ENCODE data around the gene HDAC3.

Gene HDAC3

DNA sequence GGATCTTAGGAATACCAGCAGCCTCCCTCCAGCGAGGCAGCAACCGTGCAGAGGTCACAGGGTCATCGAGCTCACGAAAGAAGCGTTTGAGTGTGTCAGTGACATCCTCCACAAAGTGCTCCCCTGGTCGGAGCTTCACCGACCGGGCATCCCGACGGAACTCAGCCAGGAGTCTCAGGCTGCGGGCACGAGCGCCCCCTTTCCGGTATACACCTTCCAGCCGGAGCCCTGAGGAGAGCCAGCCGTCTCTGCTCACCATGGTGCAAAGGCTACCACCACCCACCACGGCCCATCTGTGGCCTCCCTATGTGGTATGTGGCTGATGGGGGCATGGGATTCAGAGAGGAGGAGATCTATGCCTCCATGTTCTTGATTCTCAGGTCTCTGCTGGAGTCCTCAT is 25.4 kb upstream of the HDAC3 start:
- FAIRE-seq (no peak), DNase-seq (ENCODE audit: insufficient read length, low spot score) (no peak)

DNA sequence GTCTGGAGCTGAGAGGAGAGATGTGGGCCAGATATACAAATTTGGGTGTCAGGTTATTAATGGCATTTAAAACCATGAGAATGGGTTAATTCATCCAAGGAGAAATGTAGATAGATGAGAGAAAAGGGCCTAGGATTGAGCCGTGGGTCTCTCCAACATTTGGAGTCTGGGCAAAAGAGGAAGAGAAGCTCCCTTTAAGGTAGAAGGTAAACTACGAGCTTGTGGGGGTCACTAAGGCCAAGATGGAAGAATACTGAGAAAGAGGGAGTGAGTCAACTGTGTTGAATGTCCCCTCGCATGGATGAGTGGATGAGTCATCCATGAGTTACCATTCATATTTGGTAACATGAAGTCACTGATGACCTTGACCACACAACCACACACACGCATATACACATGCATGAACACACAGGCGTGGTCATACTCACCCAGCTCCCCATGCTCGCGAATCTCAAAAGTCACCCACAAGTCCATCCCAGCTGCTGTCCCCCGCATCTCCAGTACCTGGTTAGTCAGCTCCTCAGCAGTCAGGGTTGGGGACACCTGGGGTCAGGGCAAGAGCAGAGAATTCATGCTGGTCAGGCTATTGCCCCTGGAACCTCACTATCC is 21.4 kb upstream of the HDAC3 start:
- DNase-seq (ENCODE audit: insufficient read length, low spot score), result no peak
- no peak for FAIRE-seq

DNA sequence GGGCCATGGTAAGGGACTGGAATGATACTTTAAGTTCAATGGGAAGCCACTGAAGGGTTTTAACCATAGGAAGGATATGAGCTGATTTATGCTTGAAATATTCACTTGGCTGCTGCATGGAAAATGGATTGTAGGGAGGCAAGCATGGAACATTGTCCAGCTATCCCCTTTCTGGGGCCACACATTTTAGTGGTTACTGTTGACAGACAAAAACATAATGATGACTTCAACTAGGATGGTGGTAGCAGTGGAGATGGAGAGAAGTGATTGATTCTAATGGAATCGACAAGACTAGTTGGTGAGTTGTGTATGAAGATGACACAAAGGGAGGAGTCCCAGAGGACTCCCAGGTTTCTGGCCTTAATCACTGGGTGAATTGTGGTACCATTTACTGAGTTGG is 20.8 kb upstream of the HDAC3 start:
- FAIRE-seq, result no peak
- DNase-seq (ENCODE audit: insufficient read length, low spot score), result no peak

DNA sequence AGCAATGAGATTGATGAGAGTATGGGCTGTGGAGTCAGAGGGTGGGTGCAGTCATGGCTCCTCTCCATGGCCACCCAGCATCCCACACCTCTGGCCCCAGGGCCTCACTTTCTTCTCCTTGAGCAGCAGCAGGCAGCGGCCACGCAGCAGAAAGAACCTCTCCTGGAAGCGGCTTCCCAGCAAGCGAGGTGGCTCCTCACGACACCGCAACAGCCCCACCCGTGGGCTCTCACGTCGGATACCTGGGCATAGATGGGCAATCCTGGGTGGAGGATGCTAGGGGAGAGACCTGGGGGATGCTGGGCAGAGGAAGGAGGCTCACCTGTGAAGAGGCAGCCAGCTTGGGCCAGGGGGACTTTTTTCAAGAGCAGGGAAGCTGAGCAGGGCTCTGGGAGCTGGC is 19.7 kb upstream of the HDAC3 start:
- no peak for FAIRE-seq
- no peak for DNase-seq (ENCODE audit: insufficient read length, low spot score)

DNA sequence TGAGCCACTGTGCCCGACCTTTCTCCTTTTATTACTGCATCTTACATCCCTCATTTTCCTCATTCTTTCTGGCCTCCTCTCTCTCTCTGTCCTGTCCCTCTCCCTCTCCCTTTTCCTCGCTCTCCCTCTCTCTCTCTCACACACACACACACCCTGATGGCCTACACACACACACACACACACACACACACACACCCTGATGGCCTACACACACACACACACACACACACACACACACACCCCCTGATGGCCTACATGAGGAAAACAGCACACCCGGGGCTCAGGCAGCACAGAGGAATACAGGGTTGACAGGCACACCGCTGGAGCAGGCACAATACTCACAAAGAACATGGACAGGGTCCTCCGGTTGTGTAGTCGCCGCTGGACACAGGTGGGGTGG is 18.4 kb upstream of the HDAC3 start:
- no peak for DNase-seq (ENCODE audit: insufficient read length, low spot score)
- no peak for FAIRE-seq

DNA sequence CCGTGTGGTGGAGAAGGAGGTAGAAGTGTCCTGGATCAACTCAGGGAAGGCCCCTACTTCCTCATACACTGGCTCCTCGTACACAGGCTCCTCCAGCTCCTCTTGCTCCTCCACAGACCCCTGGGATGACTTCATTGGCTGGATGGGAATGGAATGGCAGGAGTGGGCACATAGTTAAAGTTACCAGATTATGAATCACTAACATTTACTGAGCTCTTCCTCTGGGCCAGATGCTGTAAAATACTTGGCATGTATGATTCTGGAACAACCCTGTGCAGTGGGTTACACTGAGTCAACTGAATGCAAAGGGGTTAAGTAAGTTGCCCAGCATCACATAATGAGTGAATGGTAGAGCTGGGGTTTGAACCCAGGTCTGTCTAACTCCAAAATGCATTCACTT is 17.6 kb upstream of the HDAC3 start:
- no peak for DNase-seq (ENCODE audit: insufficient read length, low spot score)
- no peak for FAIRE-seq

DNA sequence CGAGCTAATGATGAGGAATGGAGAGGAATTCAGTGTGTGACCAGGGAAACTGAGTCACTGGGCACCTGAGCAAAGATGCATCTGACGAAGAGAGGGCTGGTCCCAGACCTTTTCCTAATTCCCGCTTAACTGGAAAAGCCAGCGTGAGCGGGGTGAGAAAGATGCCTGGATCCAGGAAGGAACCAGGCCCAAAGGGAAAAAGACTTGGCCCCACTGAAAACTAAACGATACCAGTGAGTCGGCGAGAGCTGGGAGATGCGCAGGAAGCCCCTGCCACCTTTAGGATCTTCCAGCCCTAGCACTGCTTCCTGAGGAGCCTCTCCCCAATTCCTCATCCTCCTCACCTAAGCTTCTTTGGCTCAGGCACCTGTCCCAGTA is 15.1 kb upstream of the HDAC3 start:
- FAIRE-seq (no peak), DNase-seq (ENCODE audit: insufficient read length, low spot score) (no peak)

DNA sequence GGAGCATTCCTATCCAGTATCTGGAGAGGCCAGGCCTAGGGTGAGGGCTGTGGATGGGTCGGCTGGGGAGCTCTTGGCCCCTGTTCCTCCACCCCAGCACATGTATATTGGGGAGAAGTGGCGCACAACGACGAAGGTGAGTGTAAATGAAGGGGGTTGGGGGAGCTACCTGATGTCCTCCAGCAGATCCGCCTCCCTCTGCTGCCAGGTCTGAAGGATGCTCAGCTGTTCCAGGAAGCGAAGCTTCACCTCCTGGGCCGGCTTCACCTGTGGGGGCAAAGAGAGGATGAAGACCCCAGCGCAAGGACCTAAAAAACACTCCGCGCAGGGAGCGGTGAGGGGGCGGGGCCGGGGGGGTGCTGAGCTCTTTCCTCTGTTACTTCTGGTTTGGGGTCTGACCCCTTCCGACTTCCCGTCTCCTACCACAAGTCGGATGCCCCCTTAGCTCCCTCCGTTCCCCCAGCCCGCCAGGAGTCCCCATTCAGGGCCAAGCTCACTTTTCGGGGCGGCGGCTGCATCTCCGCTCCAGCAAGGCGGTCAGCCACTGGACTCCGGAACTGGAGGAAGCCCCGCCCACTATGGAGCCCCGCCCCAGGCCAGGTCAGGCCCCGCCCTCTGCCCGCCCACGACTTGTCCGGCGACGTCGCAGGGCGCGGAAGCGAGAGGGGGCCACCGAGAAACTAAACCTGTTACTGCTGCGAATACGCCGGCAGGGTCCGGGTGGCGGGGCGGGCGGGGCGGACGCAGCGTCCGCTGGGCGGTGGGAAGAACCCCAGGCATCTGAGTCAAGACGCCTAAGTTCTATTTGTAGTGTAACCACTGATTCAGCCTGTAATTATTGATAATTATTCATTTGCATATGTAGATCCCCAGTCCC is 14.4 kb upstream of the HDAC3 start, which contains the start of gene FCHSD1:
FCHSD1 (minus strand) TSS at position 568 of the 877 bp plus-strand sequence; CDS start at position 518, 50 bp downstream.
- FAIRE-seq (peak; percentile 87), DNase-seq (ENCODE audit: insufficient read length, low spot score) (peak; percentile 99)

DNA sequence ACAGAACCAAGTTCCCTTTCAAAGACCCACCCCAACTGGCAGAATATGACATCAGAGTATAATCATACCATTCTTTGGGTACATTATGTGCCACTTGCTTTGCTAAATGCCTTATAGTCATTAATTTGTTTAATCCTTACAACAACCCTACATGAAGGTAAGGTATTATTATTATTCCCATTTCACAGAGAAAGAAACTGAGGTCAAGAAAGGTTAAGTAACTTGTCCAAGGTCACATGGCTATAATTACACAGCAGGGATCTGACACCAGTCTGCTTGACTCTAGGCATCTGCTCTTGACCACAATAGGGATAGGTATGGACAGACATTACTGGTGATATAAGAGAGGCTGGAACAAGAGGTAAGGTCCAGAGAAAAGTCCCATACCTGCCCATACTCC is 13.3 kb upstream of the HDAC3 start:
- DNase-seq (ENCODE audit: insufficient read length, low spot score), result no peak
- no peak for FAIRE-seq

DNA sequence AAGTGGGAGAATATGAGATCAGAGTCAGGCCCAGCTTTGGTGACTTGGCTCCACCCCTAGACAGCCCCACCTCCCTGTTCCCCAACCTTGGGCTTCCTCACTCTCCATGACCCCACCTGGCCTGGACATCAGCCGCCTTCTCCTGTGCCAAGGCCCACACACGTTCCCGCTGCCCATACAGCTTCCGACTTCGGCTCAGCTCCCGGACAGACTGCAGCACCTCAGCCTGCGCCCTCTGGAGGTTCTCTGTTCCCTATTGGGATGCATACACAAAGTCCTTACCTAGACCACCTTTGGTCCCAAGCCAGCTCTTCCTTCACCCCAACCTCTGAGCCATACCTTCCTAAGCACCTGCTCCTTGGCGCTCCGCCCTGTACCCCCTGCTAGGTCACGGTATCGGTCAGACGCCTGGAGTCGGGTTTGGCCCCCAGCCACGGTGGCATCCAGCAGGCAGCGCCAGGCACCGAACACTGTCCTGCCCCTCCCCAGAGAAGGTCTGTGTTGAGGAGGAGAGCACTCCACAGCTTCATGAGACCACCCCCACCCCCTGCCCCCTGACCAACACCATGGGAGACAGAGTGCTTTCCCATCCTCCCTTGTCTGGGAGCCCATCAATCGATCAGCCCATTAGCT is 12.5 kb upstream of the HDAC3 start:
- FAIRE-seq (no peak), DNase-seq (ENCODE audit: insufficient read length, low spot score) (no peak)

DNA sequence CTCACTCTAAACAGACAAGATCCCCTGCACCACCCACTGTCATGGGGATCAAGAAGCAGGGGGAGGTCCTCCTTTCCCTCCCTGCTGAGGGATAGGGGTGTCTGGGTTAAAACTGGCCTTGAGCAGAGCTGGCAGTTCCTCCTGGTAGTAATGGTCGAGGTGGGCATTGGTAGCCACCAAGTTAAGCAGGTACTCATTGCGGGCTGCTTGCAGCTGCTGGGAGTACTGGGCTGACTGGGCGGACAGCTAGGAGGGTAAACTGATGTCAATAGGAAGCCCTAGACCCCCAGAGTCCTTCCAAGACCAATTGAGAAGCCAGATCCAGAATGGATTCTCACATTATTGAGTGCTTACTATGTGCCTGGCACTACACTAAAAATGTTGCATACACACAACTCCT is 11.2 kb upstream of the HDAC3 start:
- no peak for DNase-seq (ENCODE audit: insufficient read length, low spot score)
- no peak for FAIRE-seq

DNA sequence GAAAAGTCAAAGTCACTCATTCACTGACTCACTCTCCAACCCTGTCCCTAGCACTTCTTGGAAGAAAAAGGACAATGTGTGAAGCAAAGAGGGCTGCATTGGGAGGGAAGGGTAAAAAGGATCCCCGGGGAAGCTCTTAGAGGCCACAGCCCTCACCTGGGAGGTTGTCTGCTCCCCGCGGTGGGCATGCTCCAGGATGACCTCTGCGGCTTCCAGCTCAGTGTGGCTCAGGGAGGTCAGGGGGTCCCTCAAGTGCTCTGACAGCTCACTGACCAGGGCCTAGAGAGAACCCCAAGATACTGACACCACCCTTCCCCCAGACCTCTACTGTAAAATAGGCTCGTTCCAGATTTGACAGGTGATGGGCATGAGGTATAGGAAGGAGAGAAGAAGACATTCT is 10.6 kb upstream of the HDAC3 start:
- FAIRE-seq, result no peak

DNA sequence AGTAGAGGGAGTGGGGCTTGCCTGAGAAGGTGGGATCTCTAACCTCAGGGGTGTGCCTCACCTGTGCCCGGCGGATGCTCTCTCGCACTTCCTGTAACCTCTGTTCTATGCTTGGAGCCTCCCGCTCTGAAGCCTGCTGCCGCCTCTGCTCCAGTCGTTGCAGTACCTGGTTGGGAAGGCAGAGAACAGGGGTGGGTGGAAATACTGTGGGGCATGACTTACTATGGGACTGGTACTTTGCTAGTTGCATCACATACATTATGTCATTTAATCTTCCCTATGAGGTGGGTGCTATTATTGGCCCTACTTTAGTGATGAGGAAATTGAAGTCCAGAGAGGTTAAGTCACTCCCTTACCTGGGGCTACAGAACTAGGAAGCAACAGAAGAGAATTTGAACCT is 9.4 kb upstream of the HDAC3 start:
- no peak for FAIRE-seq
- DNase-seq (ENCODE audit: insufficient read length, low spot score), result no peak

More for the DNA sequence above, 10.6 kb upstream of the HDAC3 start:
- no peak for DNase-seq (ENCODE audit: insufficient read length, low spot score)

DNA sequence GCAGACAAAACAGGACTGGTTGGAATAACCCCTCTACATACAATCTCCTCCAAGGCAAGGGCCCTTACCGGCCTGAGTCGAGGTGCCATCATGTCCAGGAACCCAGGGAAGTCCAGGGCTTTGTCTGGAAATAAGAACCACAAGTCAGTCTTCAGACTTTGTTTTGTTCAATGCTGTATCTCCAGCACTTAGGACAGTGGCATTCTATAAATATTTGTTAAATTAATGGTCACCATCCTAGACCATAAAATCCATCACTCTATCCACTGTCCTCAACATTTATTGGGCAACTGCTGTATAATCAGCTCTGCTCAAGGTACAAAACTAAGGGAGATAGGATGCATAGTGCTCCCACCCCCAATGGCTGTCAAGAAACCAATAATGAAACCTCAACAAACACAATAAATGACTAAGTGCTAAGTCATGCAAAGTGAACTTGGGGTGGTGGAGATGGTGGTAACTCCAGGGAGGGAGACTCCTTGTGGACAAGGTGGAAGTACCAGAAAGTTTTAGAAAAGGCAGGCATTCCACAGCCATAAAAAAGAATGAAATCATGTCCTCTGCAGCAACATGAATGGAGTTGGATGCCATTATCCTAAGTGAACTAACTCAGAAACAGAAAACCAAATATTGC is 5.1 kb upstream of the HDAC3 start:
- FAIRE-seq (peak; percentile 81), DNase-seq (ENCODE audit: insufficient read length, low spot score) (no peak)

DNA sequence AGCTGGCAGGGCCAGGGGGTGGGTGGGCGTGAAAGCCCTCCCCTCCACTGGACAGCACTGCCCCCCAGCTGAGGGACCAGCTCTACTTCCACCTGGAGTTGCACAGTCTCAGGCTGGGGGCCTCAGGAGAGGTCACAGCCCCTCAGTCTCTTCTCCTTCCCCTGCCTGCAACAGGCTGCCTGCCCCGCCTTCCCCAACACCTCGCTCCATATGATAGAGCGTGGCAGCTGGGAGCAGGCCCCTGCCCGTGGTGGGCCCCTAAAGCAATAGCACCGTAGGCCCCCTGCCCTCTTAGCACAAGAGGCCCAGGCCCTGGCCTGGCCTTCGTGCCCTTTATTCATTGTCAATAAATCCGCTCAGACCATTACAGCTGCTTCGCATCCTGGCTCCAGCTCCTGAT is 4.0 kb upstream of the HDAC3 start:
- no peak for FAIRE-seq

DNA sequence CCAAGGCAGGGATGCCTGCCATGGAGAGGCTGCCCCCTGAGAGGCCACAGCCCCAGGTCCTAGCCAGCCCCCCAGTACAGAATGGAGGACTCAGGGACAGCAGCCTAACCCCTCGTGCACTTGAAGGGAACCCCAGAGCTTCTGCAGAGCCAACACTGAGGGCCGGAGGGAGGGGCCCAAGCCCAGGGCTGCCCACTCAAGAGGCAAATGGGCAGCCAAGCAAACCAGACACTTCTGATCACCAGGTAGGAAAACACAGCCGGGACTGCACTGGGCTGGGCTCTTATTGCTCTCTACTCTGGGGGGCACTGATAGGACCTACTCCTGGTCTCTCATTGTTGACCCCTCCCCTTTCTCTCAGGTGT is 3.4 kb upstream of the HDAC3 start:
- FAIRE-seq (no peak), DNase-seq (ENCODE audit: insufficient read length, low spot score) (no peak)

More for the DNA sequence above, 4.0 kb upstream of the HDAC3 start:
- no peak for DNase-seq (ENCODE audit: insufficient read length, low spot score)

DNA sequence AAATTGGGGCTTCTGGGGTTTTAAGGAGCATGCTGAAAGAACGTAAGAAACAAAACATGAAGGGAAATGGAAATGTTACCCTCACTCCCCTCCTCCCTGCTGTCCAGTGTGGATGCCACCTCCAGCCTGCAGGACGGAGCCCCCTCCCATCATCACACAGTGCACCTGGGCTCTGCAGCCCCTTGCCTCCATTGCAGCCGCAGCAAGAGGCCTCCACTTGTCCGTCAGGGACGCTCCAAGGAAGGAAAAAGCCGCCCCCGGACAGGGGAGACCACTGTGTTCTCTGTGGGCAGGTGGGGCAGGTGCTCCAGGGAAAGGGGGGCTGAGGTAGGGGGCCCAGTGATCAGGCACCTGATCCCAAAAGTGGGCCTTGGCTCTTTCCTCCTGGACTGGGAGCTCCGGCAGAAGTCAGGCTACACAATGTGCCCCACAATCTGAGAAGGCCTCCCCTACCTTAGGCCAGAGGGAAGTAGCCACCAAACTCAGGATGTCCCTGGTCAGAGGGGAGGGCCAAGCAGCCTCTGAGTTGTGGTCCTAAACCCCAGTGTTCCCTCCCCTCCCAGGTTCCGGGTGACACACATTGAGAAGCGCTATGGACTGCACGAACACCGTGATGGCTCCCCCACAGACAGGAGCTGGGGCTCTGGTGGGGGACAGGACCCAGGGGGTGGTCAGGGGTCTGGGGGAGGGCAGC is 2.9 kb upstream of the HDAC3 start:
- FAIRE-seq (no peak), DNase-seq (ENCODE audit: insufficient read length, low spot score) (no peak)

DNA sequence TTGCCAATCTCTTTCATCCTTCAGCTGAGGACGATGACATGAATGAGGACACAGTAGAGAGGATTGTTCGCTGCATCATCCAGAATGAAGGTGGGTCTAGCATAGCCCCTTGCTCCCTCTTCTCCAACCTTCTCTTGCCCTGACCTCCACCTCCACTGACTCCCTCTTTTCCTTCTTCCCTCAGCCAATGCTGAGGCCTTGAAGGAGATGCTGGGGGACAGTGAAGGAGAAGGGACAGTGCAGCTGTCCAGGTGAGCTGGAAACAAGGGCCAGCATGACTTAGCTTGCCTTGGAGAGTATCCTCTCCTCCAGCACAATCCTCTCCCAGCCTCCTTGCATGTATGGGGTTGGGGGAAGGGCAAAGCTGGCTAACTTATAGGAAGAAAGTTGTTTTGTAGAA is 2.1 kb upstream of the HDAC3 start:
- DNase-seq (ENCODE audit: insufficient read length, low spot score), result no peak
- FAIRE-seq, result no peak

DNA sequence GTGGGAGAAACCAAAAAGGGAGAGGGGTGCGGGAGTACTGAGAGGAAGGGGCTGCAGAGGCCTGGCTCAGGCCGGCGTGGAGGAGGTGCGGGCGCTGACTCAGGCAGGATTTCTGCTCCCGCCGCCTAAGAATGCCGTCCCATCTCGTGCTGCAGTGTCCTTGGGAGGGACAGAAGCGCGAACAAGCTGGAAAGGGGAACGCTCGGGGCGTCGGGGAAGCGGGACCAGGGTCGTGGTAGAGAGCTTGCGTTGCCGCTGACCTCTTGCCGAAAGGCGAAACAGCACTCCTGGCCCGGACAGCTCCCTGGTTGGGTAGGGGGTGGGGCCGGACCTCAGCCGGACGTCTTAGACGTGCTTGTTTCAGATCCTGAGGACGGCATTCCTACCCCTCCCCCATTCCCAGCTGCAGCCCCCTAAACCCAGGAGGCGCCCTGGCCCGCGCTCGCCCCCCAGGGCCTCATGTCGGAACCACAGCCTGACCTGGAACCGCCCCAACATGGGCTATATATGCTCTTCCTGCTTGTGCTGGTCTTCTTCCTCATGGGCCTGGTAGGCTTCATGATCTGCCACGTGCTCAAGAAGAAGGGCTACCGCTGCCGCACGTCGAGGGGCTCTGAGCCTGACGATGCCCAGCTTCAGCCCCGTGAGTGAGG is 1.2 kb upstream of the HDAC3 start:
- DNase-seq (ENCODE audit: insufficient read length, low spot score) (peak; percentile 32), FAIRE-seq (peak; percentile 87)

DNA sequence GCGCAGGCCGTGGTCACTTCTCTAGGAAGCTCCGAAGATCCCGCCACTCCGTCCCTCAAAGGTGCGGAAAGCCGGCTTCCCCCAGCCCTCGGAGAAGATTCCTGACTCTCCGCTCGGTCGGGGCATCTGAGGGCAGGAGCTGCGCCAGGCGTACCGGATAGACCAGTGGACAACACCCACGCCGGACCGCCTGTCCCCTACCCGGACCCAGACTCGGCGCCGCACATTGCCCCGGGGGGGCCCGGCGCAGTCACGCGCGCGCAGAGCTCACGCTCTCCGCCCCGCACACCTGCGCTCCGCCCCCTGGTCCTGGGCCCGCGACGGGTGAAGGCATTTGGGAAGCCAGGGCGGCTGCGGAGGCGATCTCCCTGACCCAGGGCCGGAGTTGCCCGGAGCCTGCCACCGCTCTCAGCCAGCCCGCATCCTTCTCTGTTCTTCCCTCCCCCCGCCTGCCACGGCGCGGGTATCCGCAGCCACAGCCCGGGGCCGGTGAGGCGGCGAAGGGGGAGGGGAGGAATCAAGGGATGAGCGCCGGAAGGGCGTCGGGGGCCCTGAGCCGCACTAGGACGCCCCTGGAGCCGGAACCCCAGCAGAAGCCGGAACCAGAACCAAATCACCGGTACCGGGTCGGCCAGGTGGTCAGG is 596 bp upstream of the HDAC3 start:
- no peak for DNase-seq (ENCODE audit: insufficient read length, low spot score)

More for the DNA sequence above, 596 bp upstream of the HDAC3 start:
- no peak for FAIRE-seq
